GM12891 (cell line): ENCODE data around the gene DNAAF3.

Experiments used
- DNase-seq: peaks from one replicate; pipeline ENCODE4 v3.0.0; 2011; ENCODE audit warnings: low spot score; ENCODE audit not compliant: insufficient read length
- FAIRE-seq: peaks from 2 replicates; lab custom pipeline; 2011; peaks lifted over from hg19 to GRCh38; lab: Jason Lieb, UNC
- PAX5 ChIP-seq: IDR thresholded peaks from 2 replicates; pipeline ENCODE4 v1.6.1; 2011; ENCODE audit warnings: low read length, moderate library complexity, mild to moderate bottlenecking; ENCODE audit not compliant: insufficient read depth, severe bottlenecking
- POLR2A ChIP-seq: IDR thresholded peaks from 2 replicates; pipeline ENCODE4 v1.6.1; 2011; ENCODE audit warnings: low read depth, low read length, control low read depth
- POLR2AphosphoS5 ChIP-seq: IDR thresholded peaks from 2 replicates; pipeline ENCODE4 v1.6.1; 2011; ENCODE audit warnings: low read depth, low read length, control low read depth
- POU2F2 ChIP-seq: IDR thresholded peaks from 2 replicates; pipeline ENCODE4 v1.6.1; 2011; ENCODE audit warnings: low read depth, mild to moderate bottlenecking, control low read depth, low read length, moderate library complexity
- SPI1 ChIP-seq: IDR thresholded peaks from 2 replicates; pipeline ENCODE4 v1.6.1; 2011; ENCODE audit warnings: low read depth, low read length, control low read depth
- TAF1 ChIP-seq: IDR thresholded peaks from 2 replicates; pipeline ENCODE4 v1.6.1; 2011; ENCODE audit warnings: low read depth, low read length, control low read depth

Gene DNAAF3

GRCh38 chr19:55109527-55110291 lies 56.7 kb downstream of the DNAAF3 start:
- DNase-seq (no peak), FAIRE-seq (no peak)
- TF ChIP-seq SPI1 = no peak
- TF ChIP-seq PAX5 = no peak
- TF ChIP-seq POU2F2 = no peak
- TF ChIP-seq POLR2A = no peak
- no peak for TF ChIP-seq TAF1
- TF ChIP-seq POLR2AphosphoS5 = no peak
